Peyer's patch (tissue), 4 donors: ENCODE results near the gene GALNT9. TPM values are rescaled to one million over a fixed set of nuclear protein-coding genes. Genes with fewer than 3 reads are reported as not detected.

Experiments used
- DNase-seq, 3 donors: peaks; one replicate each; pipeline ENCODE4 v3.0.0-alpha.2; 2017 to 2019
- H3K27ac ChIP-seq, 4 donors: fragments of 200-600 bp; sonication (generic); one replicate each; pipeline ENCODE4 v1.5.1; 2016 to 2019
- H3K27me3 ChIP-seq, 2 donors: fragments of 200-600 bp; sonication (generic); one replicate each; pipeline ENCODE4 v1.5.1; 2019
- H3K36me3 ChIP-seq, 3 donors: fragments of 200-600 bp; sonication (generic); one replicate each; pipeline ENCODE4 v1.5.1; 2016 to 2019
- H3K4me1 ChIP-seq, 4 donors: fragments of 200-600 bp; sonication (generic); one replicate each; pipeline ENCODE4 v1.5.1; 2016 to 2019
- H3K4me3 ChIP-seq, 4 donors: fragments of 200-600 bp; sonication (generic); 1 replicate in 3 of 4; 2 replicates in 1 of 4; pipeline ENCODE4 v1.5.1; 2016 to 2019; ENCODE audit warnings: mild to moderate bottlenecking in 1 of 4
- H3K9me3 ChIP-seq, 4 donors: fragments of 200-600 bp; sonication (generic); one replicate each; pipeline ENCODE4 v1.5.1; 2016 to 2019; ENCODE audit warnings: mild to moderate bottlenecking in 1 of 4
- POLR2A ChIP-seq, 2 donors: fragments of 450-650 bp; IDR thresholded peaks; one replicate each; pipeline ENCODE4 v1.5.1; 2017; ENCODE audit warnings: antibody characterized with exemption in 2 of 2, mild to moderate bottlenecking in 2 of 2, moderate library complexity in 2 of 2
- total RNA-seq, 4 donors: library from RNA; depleted of rRNA; stranded (reverse); fragments of >200 nt; gene quantifications; one replicate each; pipeline ENCODE4 v1.1.0, GENCODE V29; 2016
- TF ChIP-seq, protein P1 (sequence below), 6 experiments: fragments of 450-650 bp in 4 of 6; fragments of 200-600 bp in 2 of 6; sonication (generic) in 1 of 6; IDR thresholded peaks; one replicate each; pipeline ENCODE4 v1.5.1; 2017 to 2019; ENCODE audit warnings: antibody characterized with exemption in 6 of 6, mild to moderate bottlenecking in 3 of 6, moderate library complexity in 1 of 6

GALNT9 gene
- total RNA-seq, 4 donors from 2014 or later, result not detected

GRCh38 chr12:132355742-132356681 lies 26.6 kb upstream of the GALNT9 start:
- Histone ChIP-seq H3K27me3 (no peaks in the 10 kb centered on the region), H3K4me1 (peaks cover 0 to 8% (median 0%) of the 10 kb centered on the region in 4 donors), H3K36me3 (no peaks in the 10 kb centered on the region), H3K27ac (no peak overlapping the region), H3K9me3 (no peaks in the 10 kb centered on the region), H3K4me3 (no peak overlapping the region)
- no peak for TF ChIP-seq POLR2A (IDR thresholded peaks at IDR 0.05)
- TF ChIP-seq, protein P1, sequence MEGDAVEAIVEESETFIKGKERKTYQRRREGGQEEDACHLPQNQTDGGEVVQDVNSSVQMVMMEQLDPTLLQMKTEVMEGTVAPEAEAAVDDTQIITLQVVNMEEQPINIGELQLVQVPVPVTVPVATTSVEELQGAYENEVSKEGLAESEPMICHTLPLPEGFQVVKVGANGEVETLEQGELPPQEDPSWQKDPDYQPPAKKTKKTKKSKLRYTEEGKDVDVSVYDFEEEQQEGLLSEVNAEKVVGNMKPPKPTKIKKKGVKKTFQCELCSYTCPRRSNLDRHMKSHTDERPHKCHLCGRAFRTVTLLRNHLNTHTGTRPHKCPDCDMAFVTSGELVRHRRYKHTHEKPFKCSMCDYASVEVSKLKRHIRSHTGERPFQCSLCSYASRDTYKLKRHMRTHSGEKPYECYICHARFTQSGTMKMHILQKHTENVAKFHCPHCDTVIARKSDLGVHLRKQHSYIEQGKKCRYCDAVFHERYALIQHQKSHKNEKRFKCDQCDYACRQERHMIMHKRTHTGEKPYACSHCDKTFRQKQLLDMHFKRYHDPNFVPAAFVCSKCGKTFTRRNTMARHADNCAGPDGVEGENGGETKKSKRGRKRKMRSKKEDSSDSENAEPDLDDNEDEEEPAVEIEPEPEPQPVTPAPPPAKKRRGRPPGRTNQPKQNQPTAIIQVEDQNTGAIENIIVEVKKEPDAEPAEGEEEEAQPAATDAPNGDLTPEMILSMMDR (IDR thresholded peaks at IDR 0.05), result no peak
- DNase-seq, result no peak

GRCh38 chr12:132354982-132355680 lies 25.7 kb upstream of the GALNT9 start:
- Histone ChIP-seq H3K9me3 (no peaks in the 10 kb centered on the region), H3K27ac (no peak overlapping the region), H3K36me3 (no peaks in the 10 kb centered on the region), H3K4me1 (peaks cover 0 to 8% (median 0%) of the 10 kb centered on the region in 4 donors), H3K27me3 (no peaks in the 10 kb centered on the region), H3K4me3 (no peak overlapping the region)
- DNase-seq, result no peak
- TF ChIP-seq POLR2A (IDR thresholded peaks at IDR 0.05), result no peak
- TF ChIP-seq, protein P1 (IDR thresholded peaks at IDR 0.05), result no peak

DNA sequence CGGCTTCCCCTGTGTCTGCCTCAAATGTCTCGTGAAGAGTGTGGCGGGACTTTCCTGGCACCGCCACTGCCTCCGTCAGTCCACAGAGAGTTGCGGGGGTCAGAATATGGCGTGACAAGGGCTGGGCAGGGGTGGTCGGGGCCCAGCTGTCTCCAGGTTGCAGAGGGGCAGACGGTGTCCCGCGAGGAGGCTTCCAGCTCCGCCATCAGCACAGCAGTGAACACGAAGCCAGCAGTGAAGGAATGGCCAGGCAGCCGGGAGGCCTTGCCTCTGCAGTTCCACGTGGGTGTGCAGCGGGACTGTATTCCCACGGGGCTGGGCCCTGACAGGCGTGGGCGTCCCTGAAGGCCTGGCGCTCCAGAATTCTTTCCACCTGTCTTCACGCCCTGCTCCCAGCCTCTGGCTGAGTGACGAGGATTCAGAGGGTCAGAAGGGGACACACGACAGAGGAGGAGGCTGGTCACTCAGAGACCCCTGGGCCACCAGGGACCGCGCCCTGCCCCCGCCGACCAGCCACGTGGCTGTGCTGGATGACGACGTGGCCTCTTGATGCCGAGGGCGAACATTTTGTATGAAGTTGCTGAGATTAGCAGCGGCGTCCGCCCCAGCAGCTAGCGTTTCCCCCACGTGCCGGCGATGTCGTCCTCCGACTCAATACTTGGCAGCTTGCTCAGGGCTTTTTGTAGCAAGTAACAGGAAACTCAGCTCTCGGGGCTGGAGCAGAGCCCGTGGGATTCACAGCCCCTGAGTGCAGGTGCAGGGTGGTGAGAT lies 25.0 kb upstream of the GALNT9 start:
- no peaks in the 10 kb centered on the region for H3K27me3 ChIP-seq
- H3K9me3 ChIP-seq, result no peaks in the 10 kb centered on the region
- H3K4me3 ChIP-seq, result no peak overlapping the region
- peaks cover 0 to 8% (median 0%) of the 10 kb centered on the region in 4 donors for H3K4me1 ChIP-seq
- DNase-seq, result no peak
- H3K36me3 ChIP-seq, result no peaks in the 10 kb centered on the region
- TF ChIP-seq, protein P1 (IDR thresholded peaks at IDR 0.05), result no peak
- TF ChIP-seq POLR2A (IDR thresholded peaks at IDR 0.05), result no peak
- no peak overlapping the region for H3K27ac ChIP-seq

DNA sequence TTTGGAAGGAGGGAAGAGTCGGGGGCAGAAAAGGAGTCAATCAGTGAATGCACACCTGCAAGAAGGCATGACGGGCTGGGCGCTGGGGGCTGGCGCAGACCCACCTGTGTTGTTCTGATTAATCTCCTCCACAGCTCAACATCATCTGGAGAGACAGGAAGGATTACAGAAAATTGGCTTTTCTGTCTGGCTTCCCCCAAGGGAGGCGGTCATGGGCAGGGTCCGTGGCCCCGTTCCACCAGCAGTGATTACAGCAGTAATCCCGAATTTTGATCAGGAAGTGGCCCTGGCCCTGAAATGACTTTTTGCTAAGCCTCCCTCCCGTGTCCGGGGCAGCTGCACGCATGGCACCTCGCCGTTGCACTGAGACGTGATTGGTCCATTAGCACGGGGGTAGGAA lies 24.4 kb upstream of the GALNT9 start:
- H3K9me3 ChIP-seq, result no peaks in the 10 kb centered on the region
- peaks cover 0 to 8% (median 0%) of the 10 kb centered on the region in 4 donors for H3K4me1 ChIP-seq
- TF ChIP-seq POLR2A (IDR thresholded peaks at IDR 0.05), result no peak
- TF ChIP-seq, protein P1 (IDR thresholded peaks at IDR 0.05), result no peak
- no peak for DNase-seq
- no peak overlapping the region for H3K4me3 ChIP-seq
- H3K36me3 ChIP-seq, result no peaks in the 10 kb centered on the region
- H3K27me3 ChIP-seq, result no peaks in the 10 kb centered on the region
- no peak overlapping the region for H3K27ac ChIP-seq
